KOPT-K1 (cell line): ENCODE results near the gene UBLCP1.
"Not testable (repeated sequence)": the region's sequence is repeated elsewhere in the genome, so short reads cannot be mapped to it uniquely, and the experiment has no call there.

Source experiments
- H3K27ac ChIP-seq: fragments of 200-600 bp; sonication (generic); 2 replicates; pipeline ENCODE4 v1.5.1; 2016; ENCODE audit warnings: antibody characterized with exemption, mild to moderate bottlenecking, low read depth, low read length; ENCODE audit not compliant: poor library complexity, severe bottlenecking
- H3K36me3 ChIP-seq: fragments of 200-600 bp; sonication (generic); 2 replicates; pipeline ENCODE4 v1.5.1; 2017; ENCODE audit warnings: antibody characterized with exemption, mild to moderate bottlenecking, low read length, moderate library complexity; ENCODE audit not compliant: insufficient read depth
- H3K9me3 ChIP-seq: fragments of 200-600 bp; sonication (generic); 2 replicates; pipeline ENCODE4 v1.5.1; 2017; ENCODE audit warnings: antibody characterized with exemption, low read length, mild to moderate bottlenecking; ENCODE audit not compliant: insufficient read depth, poor library complexity, severe bottlenecking

The UBLCP1 gene, protein sequence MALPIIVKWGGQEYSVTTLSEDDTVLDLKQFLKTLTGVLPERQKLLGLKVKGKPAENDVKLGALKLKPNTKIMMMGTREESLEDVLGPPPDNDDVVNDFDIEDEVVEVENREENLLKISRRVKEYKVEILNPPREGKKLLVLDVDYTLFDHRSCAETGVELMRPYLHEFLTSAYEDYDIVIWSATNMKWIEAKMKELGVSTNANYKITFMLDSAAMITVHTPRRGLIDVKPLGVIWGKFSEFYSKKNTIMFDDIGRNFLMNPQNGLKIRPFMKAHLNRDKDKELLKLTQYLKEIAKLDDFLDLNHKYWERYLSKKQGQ

GRCh38 chr5:159262859-159263568 lies at the start of gene UBLCP1:
TSS of gene UBLCP1 (plus strand) at chr5:159263290. CDS start at chr5:159268916, 5,626 bp downstream.
- peak within 1 kb of the TSS; percentile 80 for H3K27ac ChIP-seq
- no peaks in the 10 kb centered on the region; the same call in 1 of the 2 replicates for H3K36me3 ChIP-seq
- H3K9me3 ChIP-seq, result peaks cover 17% of the 10 kb centered on the region

DNA sequence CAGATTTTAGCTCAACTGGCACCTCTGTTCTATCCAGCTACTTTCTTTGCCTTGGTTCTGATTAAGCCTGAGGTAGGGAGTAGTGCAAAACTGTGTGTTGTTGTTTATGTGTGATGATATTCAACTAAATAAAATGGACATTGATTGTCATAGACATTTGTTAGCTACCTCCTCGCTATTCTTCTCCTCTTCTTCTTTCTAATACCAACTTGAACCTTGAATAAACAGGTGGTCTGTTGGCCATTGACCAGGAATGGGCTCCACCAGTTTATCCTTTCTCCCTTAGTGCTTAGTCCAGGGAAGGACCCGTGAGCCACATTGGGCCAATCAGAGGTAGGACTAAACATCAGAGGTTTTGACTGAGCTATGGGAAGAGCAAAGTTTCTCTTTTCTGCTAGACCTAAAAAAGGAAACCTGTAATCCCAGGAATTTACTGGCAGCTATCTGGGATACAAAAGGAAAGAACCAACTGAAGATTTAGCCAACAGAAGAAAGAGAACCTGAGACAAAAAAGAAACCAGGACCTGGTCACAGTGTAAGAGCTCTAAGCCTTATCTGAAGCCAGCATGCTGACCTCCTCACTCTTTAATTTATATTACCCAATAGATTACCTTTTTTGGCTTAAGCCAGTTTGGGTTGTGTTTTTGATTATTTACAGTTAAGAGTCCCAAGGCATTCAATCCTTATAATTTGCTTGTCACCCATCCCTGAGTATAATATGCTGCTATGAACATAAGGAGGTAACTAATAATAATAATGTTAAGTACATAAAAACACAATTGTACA lies 48.4 kb upstream of the UBLCP1 start:
- no peaks in the 10 kb centered on the region for H3K9me3 ChIP-seq
- no peaks in the 10 kb centered on the region for H3K36me3 ChIP-seq
- no peak overlapping the region for H3K27ac ChIP-seq

DNA sequence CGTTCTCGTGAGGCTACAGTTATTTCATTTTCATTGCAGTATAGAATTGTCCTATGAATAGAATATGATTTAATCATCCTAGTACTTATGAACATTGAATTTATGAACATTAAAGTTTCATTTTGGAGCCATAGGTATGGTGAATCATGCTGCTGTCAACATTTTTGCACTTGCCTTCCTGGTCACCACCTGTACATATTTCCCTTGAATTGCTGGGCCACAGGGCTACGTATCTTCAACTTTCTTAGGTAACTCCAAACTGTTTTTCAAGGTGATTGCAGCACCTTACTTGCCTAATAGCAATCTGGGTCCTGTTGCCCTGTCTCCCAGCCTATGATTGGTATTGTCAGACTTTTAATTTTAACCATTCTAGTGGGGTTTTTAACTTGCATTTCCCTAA lies 47.2 kb upstream of the UBLCP1 start:
- Histone ChIP-seq H3K36me3 (no peaks in the 10 kb centered on the region), H3K9me3 (no peaks in the 10 kb centered on the region), H3K27ac (no peak overlapping the region)

- no peak overlapping the region for H3K27ac ChIP-seq
- no peaks in the 10 kb centered on the region for H3K36me3 ChIP-seq
- no peaks in the 10 kb centered on the region for H3K9me3 ChIP-seq
These were observed 46.6 kb upstream of the UBLCP1 start for GRCh38 chr5:159216454-159216853.

DNA sequence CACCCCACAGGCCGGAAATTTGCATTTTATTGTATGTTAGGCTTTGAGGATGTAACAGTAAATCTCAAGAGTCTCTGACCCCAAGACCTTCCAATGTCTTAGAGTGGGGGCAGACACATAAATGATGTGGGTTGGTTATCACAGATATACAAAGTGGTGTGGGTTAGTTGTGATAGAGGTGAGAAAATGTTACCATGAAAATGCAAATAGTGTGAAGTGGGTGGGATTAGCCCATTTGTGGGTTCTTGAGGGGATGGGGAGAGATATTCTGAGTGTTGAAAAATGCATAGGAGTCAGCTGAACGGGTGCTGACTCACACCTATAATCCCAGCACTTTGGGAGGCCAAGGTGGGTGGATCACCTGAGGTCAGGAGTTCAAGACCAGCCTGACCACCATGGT lies 45.9 kb upstream of the UBLCP1 start:
- no peaks in the 10 kb centered on the region for H3K9me3 ChIP-seq
- no peaks in the 10 kb centered on the region for H3K36me3 ChIP-seq
- H3K27ac ChIP-seq, result no peak overlapping the region

DNA sequence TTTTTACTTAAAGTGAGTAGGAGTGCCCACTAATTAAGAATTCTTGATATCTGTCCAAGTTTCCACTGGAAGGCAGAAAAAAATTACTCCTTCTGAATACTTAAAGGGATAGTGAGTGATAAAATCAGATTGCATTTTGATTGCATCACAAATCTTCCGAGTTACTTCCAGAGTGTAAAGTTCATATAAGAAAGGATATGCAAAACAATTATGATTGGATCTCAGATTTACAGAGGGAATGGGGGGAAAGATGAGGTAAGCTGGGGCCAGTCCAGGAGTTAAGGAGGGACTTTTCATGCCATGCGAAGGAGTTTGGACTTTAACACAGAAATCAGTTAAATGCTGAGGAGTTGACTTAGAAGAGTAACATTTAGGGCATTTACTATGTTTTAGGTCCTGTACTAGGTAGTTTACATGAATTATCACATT lies 44.5 kb upstream of the UBLCP1 start:
- no peaks in the 10 kb centered on the region for H3K36me3 ChIP-seq
- no peak overlapping the region for H3K27ac ChIP-seq
- no peaks in the 10 kb centered on the region for H3K9me3 ChIP-seq

- H3K27ac ChIP-seq, result no peak overlapping the region
- H3K9me3 ChIP-seq, result no peaks in the 10 kb centered on the region
- H3K36me3 ChIP-seq, result no peaks in the 10 kb centered on the region
These were observed 42.9 kb upstream of the UBLCP1 start for GRCh38 chr5:159220206-159220605.

DNA sequence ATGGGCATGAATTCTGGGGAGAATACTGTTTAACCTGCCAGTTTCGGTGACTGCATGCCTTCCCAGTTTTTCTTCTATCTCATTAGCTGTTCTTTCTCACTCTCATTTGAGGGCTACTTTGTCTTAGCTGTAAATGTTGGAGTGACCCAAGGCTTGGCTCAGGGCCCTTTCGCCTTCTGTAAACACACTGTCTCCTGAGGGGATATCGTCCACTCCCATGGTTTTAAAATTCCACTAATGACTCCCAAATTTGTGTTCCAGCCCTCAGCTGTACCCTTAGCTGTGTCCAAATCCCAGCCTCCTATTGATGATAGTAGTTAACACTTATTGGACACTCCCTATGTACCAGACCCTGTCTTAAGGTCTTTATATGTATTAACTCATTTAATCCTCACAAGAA lies 39.6 kb upstream of the UBLCP1 start:
- Histone ChIP-seq H3K27ac (no peak overlapping the region), H3K9me3 (no peaks in the 10 kb centered on the region), H3K36me3 (no peaks in the 10 kb centered on the region)

DNA sequence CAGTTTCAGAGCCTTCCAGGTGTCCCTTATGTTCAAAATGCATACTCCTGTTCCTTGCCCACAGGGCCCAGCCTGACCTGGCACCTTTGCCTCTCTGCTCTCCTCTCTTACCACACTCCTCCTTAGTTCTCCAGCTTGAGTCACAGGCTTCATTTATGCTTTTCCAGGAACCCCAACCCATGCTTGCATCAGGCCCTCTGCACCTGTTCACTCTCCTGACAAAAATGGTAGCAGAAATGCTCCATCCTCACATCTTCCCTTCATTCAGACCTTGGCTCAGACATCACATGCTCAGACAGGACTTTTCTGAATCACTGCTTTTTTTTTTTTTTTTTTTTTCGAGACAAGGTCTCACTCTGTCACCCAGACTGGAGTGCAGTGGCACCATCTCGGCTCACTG lies 38.6 kb upstream of the UBLCP1 start:
- Histone ChIP-seq H3K36me3 (no peaks in the 10 kb centered on the region), H3K9me3 (no peaks in the 10 kb centered on the region), H3K27ac (no peak overlapping the region)

DNA sequence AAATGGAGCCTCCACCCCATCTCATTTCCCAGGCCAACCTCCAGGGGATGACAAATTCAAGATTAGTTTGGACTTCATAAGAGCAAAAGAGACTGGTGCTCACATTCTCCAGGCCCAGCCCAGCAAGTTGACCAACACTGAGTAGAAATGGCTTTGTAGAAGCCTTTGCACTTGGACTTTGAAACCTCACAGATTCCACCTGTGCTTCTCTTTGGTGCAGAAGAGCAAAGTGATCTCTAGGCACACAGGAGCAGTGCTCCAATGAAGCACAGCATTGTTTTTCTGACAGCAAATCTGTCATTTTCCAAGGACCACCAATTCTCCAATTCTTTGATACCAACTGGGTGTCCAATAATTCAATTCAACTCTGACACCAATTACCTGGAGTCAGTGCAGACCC lies 36.6 kb upstream of the UBLCP1 start:
- H3K9me3 ChIP-seq, result no peaks in the 10 kb centered on the region
- H3K27ac ChIP-seq, result no peak overlapping the region
- no peaks in the 10 kb centered on the region for H3K36me3 ChIP-seq

GRCh38 chr5:159227452-159227851 lies 35.6 kb upstream of the UBLCP1 start:
- Histone ChIP-seq H3K9me3 (no peaks in the 10 kb centered on the region), H3K36me3 (no peaks in the 10 kb centered on the region), H3K27ac (no peak overlapping the region)

DNA sequence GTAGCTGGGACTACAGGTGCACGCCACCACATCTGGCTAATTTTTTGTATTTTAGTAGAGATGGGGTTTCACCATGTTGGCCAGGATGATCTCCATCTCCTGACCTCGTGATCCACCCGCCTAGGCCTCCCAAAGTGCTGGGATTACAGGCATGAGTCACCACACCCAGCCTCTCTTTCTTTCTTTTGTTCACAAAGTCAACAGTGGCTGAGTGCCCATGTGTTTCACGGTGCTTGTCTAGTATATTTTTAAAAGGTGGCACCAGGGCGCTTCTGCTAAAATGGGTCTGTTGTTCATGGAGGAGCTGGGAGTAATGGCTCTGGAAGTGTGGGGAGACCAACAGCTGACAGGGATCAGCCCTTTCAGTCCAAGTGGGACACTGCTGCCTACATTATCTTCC lies 35.0 kb upstream of the UBLCP1 start:
- not testable (repeated sequence) for H3K36me3 ChIP-seq, H3K9me3 ChIP-seq, H3K27ac ChIP-seq

- no peaks in the 10 kb centered on the region for H3K36me3 ChIP-seq
- H3K27ac ChIP-seq, result no peak overlapping the region
- H3K9me3 ChIP-seq, result no peaks in the 10 kb centered on the region
These were observed 32.4 kb upstream of the UBLCP1 start for GRCh38 chr5:159230657-159231056.

- Histone ChIP-seq H3K36me3 (no peaks in the 10 kb centered on the region), H3K9me3 (no peaks in the 10 kb centered on the region), H3K27ac (no peak overlapping the region)
These were observed 31.9 kb upstream of the UBLCP1 start for GRCh38 chr5:159231167-159231566.

GRCh38 chr5:159235871-159236520 lies 27.1 kb upstream of the UBLCP1 start:
- not testable (repeated sequence) for H3K36me3 ChIP-seq, H3K27ac ChIP-seq

More at GRCh38 chr5:159235871-159236520, 27.1 kb upstream of the UBLCP1 start:
- H3K9me3 ChIP-seq, result not testable (repeated sequence)
